Sigmoid colon (tissue), 4 donors: ENCODE data around the gene SPAG5.

Source experiments
- EP300 ChIP-seq, 4 donors: sonication (generic); formaldehyde crosslinking; IDR thresholded peaks; one replicate each; pipeline ENCODE4 v1.6.1; 2017; ENCODE audit warnings: antibody characterized with exemption in 4 of 4
- POLR2AphosphoS5 ChIP-seq, 4 donors: sonication (generic); formaldehyde crosslinking; IDR thresholded peaks; one replicate each; pipeline ENCODE4 v1.6.1; 2017; ENCODE audit warnings: antibody characterized with exemption in 4 of 4
- TF ChIP-seq, protein P1 (sequence below), 4 experiments: fragments of 450-650 bp in 3 of 4; fragments of 200-600 bp in 1 of 4; IDR thresholded peaks; one replicate each; pipeline ENCODE4 v1.5.1; 2016 to 2019; ENCODE audit warnings: antibody characterized with exemption in 4 of 4, mild to moderate bottlenecking in 3 of 4, moderate library complexity in 2 of 4

DNA sequence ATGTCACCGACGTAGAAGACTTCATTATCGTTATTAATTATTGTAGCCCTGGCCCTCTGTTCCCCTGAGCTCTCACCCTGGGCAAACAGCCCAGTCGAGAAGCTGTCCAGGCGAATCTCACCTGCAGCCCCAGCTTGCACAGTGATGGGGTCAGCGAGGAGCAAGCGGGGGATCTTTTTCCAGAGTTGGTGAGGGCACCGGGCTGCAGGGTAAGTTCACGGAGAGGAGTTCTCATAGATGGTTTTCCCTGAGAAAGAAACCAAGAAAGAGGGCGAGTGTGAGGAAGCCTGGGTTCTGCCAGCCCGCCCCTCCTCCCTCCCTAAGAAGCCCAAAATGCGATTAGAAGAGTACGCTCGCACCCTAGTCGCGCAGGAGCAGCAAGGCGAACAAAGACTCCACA is 436 bp downstream of the SPAG5 start:
- TF ChIP-seq EP300 (IDR thresholded peaks at IDR 0.05) (no peak), POLR2AphosphoS5 (IDR thresholded peaks at IDR 0.05) (no peak)
- TF ChIP-seq, protein P1, sequence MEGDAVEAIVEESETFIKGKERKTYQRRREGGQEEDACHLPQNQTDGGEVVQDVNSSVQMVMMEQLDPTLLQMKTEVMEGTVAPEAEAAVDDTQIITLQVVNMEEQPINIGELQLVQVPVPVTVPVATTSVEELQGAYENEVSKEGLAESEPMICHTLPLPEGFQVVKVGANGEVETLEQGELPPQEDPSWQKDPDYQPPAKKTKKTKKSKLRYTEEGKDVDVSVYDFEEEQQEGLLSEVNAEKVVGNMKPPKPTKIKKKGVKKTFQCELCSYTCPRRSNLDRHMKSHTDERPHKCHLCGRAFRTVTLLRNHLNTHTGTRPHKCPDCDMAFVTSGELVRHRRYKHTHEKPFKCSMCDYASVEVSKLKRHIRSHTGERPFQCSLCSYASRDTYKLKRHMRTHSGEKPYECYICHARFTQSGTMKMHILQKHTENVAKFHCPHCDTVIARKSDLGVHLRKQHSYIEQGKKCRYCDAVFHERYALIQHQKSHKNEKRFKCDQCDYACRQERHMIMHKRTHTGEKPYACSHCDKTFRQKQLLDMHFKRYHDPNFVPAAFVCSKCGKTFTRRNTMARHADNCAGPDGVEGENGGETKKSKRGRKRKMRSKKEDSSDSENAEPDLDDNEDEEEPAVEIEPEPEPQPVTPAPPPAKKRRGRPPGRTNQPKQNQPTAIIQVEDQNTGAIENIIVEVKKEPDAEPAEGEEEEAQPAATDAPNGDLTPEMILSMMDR (IDR thresholded peaks at IDR 0.05), result no peak
